Measurements from ENCODE around the gene CD68.
"Not testable (repeated sequence)": the region's sequence is repeated elsewhere in the genome, so short reads cannot be mapped to it uniquely, and the experiment has no call there.

The CD68 gene

DNA sequence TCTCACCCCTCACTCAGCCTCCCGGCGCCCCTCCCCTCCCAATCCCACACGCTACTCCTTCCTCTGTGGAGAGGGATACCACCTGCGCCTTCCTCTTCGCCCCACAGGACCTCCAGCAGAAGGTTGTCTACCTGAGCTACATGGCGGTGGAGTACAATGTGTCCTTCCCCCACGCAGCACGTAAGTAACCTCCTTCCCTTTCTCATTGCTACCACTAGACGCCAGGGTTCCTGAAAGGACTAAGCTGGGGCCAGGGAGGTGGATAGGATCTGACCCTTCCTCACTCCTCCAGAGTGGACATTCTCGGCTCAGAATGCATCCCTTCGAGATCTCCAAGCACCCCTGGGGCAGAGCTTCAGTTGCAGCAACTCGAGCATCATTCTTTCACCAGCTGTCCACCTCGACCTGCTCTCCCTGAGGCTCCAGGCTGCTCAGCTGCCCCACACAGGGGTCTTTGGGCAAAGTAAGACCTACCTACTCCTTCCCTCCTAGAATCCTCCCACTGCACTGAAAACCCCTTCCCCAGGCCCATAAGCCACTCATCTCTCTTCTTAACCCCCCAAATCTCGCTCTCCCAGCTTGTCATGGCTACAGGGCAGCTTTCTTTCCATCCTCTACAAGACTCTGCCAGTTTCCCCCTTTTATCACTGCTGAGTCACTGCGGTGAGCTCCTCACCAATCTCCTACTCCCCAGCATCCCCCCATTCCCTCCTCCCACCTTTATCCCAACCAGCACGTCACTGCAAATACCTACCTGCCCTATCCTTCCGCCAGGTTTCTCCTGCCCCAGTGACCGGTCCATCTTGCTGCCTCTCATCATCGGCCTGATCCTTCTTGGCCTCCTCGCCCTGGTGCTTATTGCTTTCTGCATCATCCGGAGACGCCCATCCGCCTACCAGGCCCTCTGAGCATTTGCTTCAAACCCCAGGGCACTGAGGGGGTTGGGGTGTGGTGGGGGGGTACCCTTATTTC lies 1.5 kb downstream of the CD68 start:
- no peak for DNase-seq

DNA sequence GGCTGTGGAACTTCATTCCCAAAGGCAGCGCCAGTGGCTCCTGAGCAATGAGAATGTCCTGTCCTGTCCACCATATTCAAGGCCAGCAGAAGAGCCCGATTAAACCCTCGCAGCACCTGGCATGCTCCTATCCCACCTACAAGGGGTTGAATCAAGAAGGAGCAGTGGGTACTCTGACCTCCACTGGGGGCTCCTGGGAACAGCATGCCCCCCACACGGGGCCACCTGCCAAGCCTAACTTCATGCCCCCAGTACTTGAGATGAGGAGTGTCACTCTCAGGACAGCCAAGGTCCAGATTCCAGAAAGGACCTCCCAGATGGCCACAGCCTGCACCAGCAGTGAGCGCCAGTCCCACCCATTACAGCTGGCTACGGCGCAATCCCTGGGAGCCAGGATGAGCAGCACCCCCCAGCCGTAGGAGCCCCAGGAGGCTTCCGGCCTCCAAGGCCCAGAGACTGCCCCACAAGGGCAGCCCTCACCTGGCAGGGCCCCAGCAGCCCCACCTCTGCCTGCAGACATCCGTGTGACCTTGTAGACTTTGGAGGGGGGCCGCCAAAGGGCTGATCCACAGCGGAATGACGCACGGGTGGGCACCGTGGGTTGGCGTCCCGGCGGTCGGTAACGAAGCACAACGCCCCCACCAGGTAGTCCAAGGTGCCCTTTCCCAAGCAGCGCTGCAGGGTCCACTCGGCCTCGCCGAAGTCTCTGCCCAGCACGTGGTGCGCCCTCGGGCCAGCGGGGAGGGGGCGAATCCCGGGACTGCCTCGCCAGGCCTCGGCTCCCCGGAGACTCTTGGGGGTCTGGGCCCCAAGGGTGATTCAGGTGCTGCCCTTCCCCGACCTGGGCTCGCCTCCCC lies 3.2 kb downstream of the CD68 start:
- no peak for DNase-seq

DNA sequence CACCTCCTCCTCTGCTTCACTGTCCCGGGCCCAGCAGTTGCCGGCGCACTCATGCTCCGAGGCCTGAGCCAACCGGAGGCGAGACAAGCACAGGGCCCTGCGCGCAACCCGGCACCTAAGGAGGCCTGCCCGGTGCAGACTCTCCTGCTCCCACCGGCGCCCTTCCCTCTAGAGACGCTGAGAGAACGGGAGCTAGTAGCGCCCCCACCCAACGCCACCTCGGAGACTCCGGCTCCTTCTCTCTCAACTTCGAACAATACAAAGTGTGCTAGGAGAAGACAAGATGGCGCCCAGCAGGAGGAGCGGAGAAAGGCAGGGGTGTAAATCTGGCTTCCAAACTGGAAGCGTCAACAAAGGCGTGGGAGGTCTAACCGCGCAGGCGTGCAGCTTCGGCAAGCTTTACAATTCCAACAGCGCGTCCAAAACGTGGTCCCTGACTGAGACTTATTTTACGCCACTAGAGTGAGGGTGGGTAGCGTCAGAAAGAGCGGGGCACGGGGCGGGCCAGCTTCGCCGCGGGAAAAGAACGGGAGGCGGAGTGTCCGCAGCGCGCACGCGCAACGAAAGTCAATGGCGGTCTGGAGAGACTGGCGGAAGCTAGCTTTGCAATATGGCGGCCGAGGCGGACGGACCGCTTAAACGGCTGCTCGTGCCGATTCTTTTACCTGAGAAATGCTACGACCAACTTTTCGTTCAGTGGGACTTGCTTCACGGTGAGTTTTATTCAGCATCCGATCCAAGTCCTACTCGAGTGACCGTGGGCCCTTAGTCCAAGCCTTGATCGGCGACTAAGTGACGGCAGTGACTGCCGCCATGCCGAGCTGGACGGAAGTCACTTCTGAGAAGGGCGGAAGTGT lies 4.0 kb downstream of the CD68 start, which contains the start of gene MPDU1:
TSS of gene MPDU1 (plus strand) at position 600 of the 857 bp plus-strand sequence. CDS start at position 611, 11 bp downstream.
- DNase-seq, result peak; percentile 90

- DNase-seq, result no peak
These were observed 7.4 kb downstream of the CD68 start for GRCh38 chr17:7586673-7587419.

DNA sequence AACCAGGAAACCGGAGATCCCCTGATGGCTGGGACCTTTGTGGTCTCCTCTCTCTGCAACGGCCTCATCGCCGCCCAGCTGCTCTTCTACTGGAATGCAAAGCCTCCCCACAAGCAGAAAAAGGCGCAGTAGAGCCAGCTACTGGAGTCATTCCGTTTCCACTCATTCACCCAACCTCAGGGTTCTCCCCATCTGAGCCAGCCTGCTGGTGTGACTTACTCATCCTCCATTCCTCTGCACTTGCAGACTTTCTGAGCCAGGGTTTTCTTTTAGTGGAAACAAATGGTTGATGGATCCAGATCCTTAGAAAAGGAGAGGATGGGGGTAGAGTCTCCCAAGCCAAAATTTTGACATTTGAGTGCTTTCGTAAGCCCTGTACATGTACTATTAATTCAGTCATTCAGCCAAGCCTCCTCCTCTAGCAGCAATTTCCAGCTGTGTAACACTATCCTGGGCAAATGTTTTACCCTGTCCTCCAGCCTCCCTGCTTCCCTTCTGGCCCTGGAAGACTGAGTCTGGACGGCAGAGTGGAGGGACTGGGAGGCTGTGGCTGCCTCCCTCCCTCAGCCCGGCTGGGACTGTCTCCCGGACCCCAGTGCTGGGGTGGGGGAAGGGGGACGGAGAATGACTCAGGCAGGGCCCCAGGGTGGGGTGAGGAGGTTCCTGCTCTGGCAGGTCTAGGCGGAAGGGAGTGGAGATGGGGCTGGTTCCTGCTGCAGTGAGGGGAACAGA lies 8.1 kb downstream of the CD68 start:
- DNase-seq, result no peak

- no peak for DNase-seq
These were observed 9.2 kb downstream of the CD68 start for GRCh38 chr17:7588553-7589203.

DNA sequence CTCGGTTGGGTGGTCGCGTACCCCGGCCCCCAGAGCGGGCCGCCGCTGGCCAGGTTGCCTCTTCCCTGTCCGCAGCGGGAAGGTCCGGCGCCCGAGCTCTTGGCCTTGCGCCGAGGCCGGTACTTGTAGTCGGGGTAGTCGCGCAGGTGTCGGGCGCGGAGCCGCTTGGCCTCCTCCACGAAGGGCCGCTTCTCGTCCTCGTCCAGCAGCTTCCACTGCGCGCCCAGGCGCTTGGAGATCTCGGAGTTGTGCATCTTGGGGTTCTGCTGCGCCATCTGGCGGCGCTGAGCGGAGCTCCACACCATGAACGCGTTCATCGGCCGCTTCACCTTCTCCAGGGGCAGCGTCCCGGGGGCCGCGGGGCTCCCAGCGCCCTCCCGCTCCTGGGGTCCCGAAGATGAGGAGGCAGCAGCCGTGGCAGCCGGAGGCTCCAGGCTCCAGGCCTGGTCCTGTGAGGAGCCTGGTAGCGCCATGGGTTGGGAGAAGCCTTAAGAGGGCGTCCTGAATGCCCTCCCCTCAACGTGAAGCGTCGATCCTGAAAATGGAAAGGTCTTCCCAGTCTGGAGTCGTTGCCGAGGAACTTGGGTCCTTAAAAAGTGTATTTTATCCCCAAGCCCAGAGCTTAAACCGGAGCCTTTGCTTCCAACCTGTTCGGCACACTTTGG lies 9.9 kb downstream of the CD68 start:
- no peak for DNase-seq

- DNase-seq, result no peak
These were observed 10.7 kb downstream of the CD68 start, which contains the start of gene SOX15 for GRCh38 chr17:7589891-7590691. SOX15 (minus strand) TSS chr17:7590094; CDS start chr17:7589676, 418 bp downstream.

DNA sequence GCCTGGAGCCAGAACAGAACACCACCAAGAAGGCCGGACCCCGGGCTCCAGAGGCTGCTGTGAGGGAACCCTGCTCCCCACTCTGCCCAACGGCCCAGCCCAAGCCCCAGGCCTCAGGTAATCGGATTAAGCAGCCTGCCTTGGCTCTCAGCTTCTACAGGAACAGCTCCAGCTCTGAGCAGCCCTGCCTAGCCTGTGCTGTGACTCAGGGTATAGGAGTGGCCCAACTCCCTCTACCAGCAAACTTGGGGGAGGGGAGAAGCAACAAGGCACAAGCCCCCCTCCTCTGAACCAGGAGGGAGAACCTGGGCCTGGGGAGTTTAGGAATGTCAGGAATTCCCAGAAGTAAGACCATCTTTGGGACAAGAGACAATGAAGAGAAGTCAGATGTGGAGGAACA lies 11.3 kb downstream of the CD68 start:
- no peak for DNase-seq

DNA sequence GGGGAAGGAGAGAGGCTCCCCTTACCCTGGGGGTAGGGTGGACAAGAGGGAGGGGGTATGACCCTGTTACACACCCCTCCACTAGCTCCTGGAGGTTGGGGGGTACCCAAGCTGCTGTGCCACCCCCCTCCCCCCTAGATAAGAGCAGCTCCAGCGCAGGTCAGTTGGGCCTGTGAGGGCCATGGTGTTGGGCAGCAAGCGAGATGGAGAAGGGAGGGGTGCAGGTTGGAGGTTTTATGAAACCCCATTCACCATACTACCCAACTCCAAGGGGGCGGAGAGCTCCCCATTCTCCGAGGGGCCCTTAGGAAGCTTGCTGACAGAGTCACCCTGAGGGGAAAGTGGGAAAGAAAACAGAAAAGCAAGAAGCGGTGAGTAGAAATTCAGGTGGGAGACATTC lies 12.2 kb downstream of the CD68 start:
- no peak for DNase-seq

DNA sequence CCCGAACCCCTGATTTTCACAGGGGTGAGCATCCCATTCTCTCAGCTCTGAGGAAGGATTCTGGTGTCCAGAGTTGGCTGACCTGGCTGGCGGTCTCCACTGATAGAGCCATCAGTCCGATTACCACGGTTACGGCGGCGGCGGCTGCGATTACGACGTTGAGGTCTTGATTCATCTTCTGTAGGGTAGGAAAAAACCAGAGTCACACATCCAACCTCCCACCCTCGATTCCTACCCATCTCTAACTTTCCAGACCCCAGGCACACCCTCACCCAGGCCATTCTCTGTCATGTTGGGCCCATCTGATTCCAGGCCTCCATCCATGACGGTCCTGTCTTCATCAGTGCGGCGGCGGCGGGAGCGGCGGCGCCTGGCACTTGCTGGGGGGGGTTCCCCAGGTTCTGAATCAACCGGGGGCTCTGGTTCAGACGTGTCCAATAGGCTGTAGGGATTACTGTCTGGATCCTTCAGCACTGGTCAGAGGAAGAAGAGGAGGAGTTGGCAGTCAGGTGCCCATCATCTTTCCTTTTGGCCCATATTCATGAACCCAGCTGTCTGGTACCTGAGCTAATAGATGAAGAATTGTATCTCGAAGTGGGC lies 13.1 kb downstream of the CD68 start:
- DNase-seq, result no peak

GRCh38 chr17:7593296-7593695 lies 13.9 kb downstream of the CD68 start:
- no peak for DNase-seq

- DNase-seq, result not testable (repeated sequence)
These were observed 18.1 kb downstream of the CD68 start for GRCh38 chr17:7597561-7597960.

DNA sequence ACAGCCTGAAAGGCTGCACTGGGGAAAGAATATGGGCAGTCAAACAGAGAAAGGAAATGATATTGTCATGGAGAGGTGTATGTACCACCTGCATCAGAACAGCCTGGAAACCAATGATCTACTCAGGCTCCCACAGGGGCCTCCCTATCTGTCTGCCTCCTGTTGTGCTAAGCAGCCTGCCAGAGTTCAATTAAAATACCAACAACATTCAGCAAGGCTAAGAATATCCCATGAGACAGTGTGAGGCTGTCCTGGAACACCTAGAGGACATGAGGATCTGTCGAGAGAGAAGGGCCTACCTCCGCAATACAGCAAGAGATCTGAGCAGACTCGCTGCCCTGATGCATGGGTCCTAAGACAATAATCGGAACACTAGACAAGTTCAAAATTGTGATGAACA lies 26.8 kb downstream of the CD68 start:
- no peak for DNase-seq

DNA sequence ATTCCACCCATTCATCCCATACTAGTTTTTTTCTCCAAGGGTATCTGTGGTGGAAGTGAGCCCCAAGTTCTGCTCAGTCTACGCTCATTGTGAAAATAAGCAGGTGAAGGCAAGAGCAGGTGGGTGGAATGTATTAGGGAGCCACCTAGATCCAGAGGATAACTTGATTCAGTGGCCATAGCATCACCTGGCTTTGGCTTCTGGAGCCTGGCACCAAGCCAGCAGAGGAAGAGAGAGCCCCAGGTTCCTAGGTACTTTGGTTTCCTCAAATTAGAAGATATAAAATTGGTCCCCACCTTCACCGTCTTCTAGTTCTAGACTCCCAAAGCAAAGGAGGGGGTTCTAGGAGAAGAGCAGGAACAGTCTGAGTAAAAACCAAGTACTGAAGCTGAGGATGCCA lies 31.2 kb downstream of the CD68 start:
- DNase-seq, result no peak

GRCh38 chr17:7611635-7612293 lies 32.3 kb downstream of the CD68 start:
- no peak for DNase-seq

DNA sequence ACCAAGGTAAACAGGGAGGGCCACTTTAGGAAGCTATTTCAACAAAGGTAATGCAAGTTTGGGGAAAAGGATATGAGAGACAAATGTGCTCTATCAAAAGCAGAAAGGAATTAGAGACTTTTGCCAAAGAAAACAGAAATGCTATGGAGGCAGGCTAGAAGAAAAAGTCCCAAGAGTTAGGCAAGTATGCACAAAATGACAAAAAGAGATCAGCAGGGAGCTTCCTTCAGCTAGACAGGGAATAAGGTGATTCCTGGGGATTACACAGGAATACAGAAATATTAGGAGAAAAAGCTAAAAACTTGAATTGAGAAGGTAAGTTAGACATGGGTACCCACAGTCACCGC lies 32.8 kb downstream of the CD68 start:
- DNase-seq, result no peak

- DNase-seq, result no peak
These were observed 34.5 kb downstream of the CD68 start for GRCh38 chr17:7613769-7614424.

Data from COR-L47 (cell line).